ENCODE measurements around the gene COPB2.

GRCh38 chr3:139323146-139323545, 66.3 kb downstream of the COPB2 start:
- TF ChIP-seq CTCF (IDR thresholded peaks at IDR 0.05; ENCODE audit: low read depth, low read length, poor library complexity, severe bottlenecking) (no peak), EZH2phosphoT487 (IDR thresholded peaks at IDR 0.05; ENCODE audit: borderline replicate concordance, low read length) (no peak)
